ENCODE results near the gene RAI14.
A peak's percentile ranks its signal among the peaks of the same experiment; 100 is the strongest.
"Not testable (repeated sequence)": the region's sequence is repeated elsewhere in the genome, so short reads cannot be mapped to it uniquely, and the experiment has no call there.

The RAI14 gene

DNA sequence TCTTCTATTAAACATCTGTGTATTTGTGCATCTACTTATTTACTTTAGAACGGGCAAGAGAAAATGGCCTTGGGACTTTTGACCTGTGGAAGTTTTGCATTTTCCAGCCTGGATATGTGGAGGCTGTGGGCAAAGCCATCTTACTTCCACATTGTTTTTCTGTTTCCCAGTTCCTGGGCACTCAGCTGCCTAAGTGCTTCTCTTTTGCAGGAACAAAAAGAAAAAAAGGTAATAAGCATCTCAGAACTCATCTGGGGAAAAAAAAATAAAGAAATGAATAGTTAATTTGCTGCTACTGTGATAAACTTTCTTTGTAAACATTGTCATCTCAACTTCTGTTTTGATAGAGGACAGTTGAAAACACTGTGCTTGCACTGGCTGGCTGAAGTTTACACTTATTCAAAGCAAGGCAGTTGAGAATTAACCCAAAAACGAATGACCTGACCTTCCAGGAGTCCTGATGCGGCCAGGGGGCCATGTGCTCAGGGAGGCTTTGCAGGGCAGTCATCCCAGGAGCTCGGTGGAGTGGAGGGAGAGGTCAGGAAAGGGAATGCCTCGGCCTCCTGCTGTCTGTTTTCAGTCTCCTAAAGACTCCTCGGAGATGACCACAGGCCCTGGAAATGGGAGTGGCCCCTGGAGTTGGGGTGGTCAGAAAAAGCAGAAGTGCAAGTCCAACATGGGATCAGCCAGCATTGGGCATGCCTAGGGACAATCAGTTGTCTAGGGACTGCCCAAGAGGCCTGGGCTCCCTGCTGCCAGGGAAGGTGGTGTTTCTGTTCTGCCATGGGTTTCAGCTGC is 75.5 kb downstream of the RAI14 start:
- DNase-seq (ENCODE audit: low spot score) = peak; percentile 34

DNA sequence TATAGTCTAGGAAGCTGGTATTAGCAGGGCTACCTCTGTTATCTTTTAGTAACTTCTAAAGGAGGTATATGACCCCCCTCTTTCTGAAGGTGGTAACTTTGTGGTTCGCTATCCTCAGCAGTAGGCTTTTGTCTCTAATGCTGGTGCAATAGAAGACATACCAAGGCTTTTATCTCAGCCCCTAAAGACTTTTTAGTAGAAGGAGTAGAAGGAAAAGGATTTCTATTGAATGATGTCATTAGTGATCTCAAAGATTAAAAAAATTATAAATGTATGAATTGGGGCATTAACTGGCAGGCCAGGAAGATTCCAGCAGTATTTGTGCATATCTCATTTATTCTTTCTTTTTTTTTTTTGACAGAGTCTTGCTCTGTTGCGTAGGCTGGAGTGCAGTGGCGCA is 78.2 kb downstream of the RAI14 start:
- DNase-seq (ENCODE audit: low spot score) = no peak

GRCh38 chr5:34735491-34736426 is 79.6 kb downstream of the RAI14 start:
- DNase-seq (ENCODE audit: low spot score) = no peak

GRCh38 chr5:34736445-34737115 is 80.5 kb downstream of the RAI14 start:
- peak; percentile 39 for DNase-seq (ENCODE audit: low spot score)

DNA sequence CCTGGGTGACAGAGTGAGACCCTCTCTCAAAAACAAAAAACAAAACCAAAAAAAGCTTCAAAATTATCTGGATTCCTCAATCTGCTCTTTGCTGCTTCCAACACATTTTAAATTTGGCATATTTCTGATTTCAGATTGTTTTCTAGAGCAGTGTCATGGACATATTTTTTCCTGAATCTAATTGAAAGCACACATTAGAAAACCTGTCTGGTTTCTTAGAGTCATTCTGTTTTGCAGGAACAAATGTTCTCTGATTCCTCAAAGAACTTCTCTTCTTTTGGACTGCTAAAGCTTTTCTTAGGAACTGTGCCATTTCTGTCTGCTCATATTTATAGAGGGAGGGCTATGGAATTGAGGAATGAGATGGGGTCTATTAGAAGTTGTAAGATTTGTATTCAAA is 81.6 kb downstream of the RAI14 start:
- DNase-seq (ENCODE audit: low spot score) = no peak

- no peak for DNase-seq (ENCODE audit: low spot score)
Measured at GRCh38 chr5:34738381-34738780, 82.3 kb downstream of the RAI14 start.

DNA sequence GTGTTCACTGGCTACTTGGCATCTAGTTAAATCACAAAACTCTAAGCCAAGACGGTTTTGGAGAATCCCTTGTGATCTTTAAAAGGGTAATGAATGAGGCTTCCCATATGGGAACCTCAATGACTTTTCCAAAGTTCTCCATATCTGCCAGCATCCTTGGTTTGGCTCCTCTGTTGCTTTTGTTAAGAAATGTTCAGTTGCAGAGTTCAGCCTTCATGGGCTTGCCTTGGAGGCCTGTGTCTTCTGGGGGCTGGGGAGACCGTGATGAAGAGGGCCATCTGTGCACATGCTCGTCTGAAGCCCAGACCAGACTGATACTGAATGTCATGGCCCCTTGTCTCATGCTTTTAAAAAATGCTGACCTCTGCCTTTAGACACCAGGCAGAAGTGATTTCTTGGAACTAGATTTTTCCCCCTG is 84.3 kb downstream of the RAI14 start:
- no peak for DNase-seq (ENCODE audit: low spot score)

GRCh38 chr5:34742061-34742460 is 85.9 kb downstream of the RAI14 start:
- DNase-seq (ENCODE audit: low spot score) = no peak

DNA sequence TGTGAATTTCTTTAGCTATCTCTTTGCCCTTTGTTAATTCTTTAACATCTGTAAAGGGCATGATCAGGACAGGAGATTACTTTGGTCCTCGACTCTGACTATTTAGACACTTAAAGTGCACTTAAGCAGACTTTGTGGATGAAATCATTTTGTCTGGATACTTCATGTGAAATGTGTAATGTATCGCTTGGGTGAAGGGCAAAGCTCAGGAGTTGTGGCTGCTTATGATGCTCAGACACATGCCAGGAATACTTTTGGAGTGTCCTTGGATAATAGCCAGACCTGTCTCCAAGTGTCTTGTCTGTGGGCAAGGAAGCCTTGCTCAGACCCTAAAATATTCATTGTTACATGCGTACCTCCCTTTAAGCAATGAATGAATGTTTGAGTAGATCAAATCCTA is 87.8 kb downstream of the RAI14 start:
- no peak for DNase-seq (ENCODE audit: low spot score)

- DNase-seq (ENCODE audit: low spot score) = no peak
Measured at GRCh38 chr5:34748431-34748830, 92.3 kb downstream of the RAI14 start.

GRCh38 chr5:34749431-34749873 is 93.3 kb downstream of the RAI14 start:
- no peak for DNase-seq (ENCODE audit: low spot score)

DNA sequence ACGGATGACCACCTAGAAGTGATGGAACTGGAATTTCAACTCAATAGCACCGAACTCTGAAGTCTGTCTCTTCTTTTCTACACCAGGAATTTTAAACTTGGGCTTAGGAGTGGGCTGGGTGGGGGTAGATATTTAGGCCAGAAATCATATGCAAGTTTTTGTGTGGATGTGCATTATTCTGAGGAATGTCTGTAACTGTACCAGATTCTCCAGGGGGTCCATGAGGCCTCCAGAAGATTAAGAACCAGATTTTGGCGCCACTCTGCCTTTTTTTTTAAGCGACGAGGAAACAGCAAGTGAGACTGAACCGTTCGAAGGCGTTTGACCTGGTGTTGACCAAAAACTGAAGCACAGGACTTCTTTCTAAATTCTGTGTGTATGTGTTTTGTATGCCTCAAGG is 94.1 kb downstream of the RAI14 start:
- no peak for DNase-seq (ENCODE audit: low spot score)

DNA sequence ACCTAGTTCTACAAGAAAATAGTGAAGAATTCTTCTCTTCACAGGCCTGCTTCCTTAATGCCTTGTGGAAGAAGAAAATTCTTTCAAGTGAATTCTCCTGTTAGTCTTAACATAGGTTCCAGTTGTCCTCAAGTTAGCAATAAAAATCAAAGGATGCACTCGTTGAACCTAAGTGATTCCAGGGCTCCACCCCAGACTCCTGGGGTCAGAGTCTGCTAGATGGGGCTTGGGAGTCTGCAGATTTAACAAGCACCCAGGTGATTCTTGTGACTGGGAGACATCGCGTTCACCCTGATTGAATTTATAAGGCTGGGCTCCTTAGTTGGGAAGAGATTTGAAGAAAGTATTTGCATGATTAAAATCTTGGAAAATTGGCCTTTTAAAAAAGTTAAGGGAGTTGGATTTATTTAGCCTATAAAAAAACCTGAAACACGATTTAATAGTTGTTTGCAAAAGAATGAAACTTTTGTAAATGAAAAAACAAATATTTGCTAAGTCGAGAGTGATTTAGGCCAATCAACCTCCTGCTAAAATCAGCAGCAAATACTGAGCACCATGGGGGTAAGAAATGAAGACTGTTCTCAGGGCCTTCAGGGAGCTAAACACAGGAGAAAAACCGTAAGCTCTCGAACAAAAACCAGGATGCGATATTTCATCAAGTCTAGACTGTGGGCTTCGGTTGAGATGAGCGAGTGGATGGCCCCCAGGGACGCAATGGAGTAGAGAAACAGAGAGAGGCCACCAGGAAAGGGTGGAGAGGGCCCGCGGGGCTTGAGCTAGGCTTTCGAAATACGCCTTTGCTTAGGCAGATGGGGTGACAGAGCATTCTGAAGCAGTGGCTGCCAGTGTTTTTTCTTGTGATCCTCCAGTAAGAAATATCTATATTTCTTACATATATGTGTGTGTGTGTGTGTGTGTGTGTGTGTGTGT is 95.9 kb downstream of the RAI14 start:
- DNase-seq (ENCODE audit: low spot score) = peak; percentile 54

DNA sequence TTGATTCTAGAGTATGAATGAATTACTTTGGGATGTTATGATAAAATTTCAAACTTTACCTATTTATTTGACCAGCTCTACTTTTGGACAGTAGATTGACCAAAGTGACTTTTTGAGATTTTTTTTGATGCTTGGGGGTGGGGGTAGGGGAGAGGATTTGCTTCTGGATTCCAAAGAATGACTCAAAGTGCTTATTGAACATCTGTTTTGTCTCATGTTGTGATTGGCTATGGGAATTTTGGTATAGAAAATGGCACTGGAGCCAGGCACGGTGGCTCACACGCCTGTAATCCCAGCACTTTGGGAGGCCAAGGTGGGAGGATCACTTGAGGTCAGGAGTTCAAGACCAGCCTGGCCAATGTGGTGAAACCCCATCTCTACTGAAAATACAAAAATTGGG is 97.1 kb downstream of the RAI14 start:
- not testable (repeated sequence) for DNase-seq (ENCODE audit: low spot score)

DNA sequence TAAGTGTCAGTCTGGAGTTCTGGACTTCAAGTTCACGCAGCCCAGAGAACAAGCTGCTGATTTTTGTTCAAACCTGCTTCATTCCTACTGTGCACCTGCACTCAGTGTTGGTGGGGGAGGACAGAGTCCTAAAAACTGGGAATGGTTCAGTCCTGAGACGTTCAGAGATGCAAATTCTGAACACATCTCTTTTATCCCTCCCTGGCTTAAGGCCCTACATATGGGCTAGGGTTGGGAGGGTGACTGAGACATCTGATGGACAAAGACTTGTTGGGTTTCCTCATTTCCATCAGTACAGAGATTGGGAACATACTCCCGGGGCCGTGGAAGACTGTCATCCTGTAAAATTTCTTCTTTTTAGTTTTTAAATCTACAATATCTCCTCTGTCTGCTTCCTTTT is 99.8 kb downstream of the RAI14 start:
- no peak for DNase-seq (ENCODE audit: low spot score)

GRCh38 chr5:34756781-34757624 is 100.9 kb downstream of the RAI14 start:
- peak; percentile 63 for DNase-seq (ENCODE audit: low spot score)

GRCh38 chr5:34758514-34758913 is 102.4 kb downstream of the RAI14 start:
- no peak for DNase-seq (ENCODE audit: low spot score)

DNA sequence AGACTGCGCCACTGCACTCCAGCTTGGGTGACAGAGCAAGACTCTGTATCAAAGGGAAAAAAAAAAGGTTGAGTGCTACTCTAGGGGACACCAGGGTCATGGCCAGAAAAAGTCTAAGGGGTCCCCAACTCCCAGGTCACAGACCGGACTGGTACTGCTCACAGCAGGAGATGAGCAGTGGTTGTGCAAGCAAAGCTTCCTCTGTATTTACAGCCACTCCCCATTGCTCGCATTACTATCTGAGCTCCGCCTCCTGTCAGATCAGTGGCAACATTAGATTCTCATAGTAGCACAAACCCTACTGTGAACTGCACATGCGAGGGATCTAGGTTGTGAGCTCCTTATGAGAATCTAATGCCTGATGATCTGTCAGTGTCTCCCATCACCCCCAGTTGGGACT is 103.1 kb downstream of the RAI14 start:
- DNase-seq (ENCODE audit: low spot score) = not testable (repeated sequence)

- DNase-seq (ENCODE audit: low spot score) = no peak
Measured at GRCh38 chr5:34765662-34766061, 109.5 kb downstream of the RAI14 start.

GRCh38 chr5:34767180-34767579 is 111.1 kb downstream of the RAI14 start:
- no peak for DNase-seq (ENCODE audit: low spot score)

Measured in HuH-7.5 (cell line).